ENCODE measurements around the gene SLC2A14.
"Not testable (repeated sequence)": the region's sequence is repeated elsewhere in the genome, so short reads cannot be mapped to it uniquely, and the experiment has no call there.

Gene SLC2A14

DNA sequence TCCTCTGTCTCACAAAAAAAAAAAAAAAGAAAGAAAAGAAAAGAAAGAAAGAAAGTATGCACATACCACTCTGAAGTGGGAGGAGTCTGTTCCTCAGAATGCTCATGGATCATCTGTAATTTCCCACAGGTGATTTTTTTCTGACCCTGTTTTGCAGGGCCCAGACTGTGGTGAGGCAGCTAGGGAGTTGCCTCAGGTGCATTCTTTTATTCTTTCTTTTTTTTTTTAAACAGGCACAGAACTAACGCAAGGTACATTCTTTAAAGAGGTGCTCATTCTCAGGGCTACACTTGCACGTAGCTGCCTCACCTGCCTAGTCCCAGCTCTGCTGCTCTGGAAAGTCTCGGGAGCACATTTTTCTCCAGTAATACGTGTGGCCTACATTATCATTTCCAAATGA, 47.0 kb downstream of the SLC2A14 start:
- not testable (repeated sequence) for H3K9me3 ChIP-seq (ENCODE audit: insufficient read depth, low read depth, low read length); H3K36me3 ChIP-seq (ENCODE audit: insufficient read depth, low read length); H3K4me3 ChIP-seq (ENCODE audit: low read length, poor library complexity, severe bottlenecking); H3K9me2 ChIP-seq (replicated peaks; ENCODE audit: low read depth, low read length); H3K4me2 ChIP-seq (ENCODE audit: low read depth, low read length, poor library complexity, severe bottlenecking); H3K27me3 ChIP-seq (ENCODE audit: insufficient read depth, low read length, poor library complexity, severe bottlenecking); H4K20me1 ChIP-seq (ENCODE audit: insufficient read depth, low read length, poor library complexity, severe bottlenecking); H3K79me2 ChIP-seq (ENCODE audit: insufficient read depth, low read length); H3K4me1 ChIP-seq (ENCODE audit: insufficient read depth, low read length, poor library complexity, severe bottlenecking); H3F3A ChIP-seq (ENCODE audit: low read depth); H2AFZ ChIP-seq (ENCODE audit: low read length); H3K9ac ChIP-seq (ENCODE audit: low read depth, low read length, poor library complexity, severe bottlenecking)

DNA sequence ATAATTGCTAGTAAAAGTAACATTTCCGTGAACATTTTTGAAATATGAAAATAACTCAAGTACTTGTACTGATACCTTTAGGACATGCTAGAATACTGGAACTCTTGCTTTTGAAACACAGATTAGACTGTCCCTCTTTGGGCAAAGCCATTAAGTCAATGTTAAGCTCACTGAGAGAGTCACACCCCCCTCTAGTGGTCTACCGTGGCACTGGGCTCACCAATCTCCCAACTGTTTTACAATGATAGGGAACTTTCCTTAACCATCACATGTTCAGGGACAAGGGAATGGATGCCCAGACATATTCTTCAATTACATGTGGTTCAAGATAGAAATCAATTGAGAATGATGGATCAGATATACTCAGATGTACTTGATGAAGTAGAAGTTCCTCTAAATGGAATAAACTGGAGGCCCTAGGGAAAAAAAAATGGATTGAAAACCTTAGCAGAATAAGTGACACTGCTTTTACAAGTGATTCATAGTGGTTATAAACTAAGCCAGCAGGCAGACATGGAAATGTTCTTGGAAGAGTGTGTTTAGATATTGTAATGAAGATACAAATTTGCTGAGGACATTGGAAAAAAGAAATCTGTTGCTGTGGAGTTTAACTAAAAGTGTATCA, 65.7 kb downstream of the SLC2A14 start:
- Histone ChIP-seq H4K20me1 (ENCODE audit: insufficient read depth, low read length, poor library complexity, severe bottlenecking) (no peaks in the 10 kb centered on the region), H3K9me3 (ENCODE audit: insufficient read depth, low read depth, low read length) (no peaks in the 10 kb centered on the region), H3K4me1 (ENCODE audit: insufficient read depth, low read length, poor library complexity, severe bottlenecking) (no peaks in the 10 kb centered on the region), H3K36me3 (ENCODE audit: insufficient read depth, low read length) (no peaks in the 10 kb centered on the region), H3K4me2 (ENCODE audit: low read depth, low read length, poor library complexity, severe bottlenecking) (no peak overlapping the region), H3K4me3 (ENCODE audit: low read length, poor library complexity, severe bottlenecking) (no peak overlapping the region), H3F3A (ENCODE audit: low read depth) (no peaks in the 10 kb centered on the region), H3K9ac (ENCODE audit: low read depth, low read length, poor library complexity, severe bottlenecking) (no peak overlapping the region), H3K27me3 (ENCODE audit: insufficient read depth, low read length, poor library complexity, severe bottlenecking) (no peaks in the 10 kb centered on the region), H2AFZ (ENCODE audit: low read length) (no peak overlapping the region), H3K9me2 (replicated peaks; ENCODE audit: low read depth, low read length) (no peaks in the 10 kb centered on the region), H3K79me2 (ENCODE audit: insufficient read depth, low read length) (no peaks in the 10 kb centered on the region)
- no peak for TF ChIP-seq EZH2phosphoT487 (IDR thresholded peaks at IDR 0.05; ENCODE audit: borderline replicate concordance)
- TF ChIP-seq, protein P1, sequence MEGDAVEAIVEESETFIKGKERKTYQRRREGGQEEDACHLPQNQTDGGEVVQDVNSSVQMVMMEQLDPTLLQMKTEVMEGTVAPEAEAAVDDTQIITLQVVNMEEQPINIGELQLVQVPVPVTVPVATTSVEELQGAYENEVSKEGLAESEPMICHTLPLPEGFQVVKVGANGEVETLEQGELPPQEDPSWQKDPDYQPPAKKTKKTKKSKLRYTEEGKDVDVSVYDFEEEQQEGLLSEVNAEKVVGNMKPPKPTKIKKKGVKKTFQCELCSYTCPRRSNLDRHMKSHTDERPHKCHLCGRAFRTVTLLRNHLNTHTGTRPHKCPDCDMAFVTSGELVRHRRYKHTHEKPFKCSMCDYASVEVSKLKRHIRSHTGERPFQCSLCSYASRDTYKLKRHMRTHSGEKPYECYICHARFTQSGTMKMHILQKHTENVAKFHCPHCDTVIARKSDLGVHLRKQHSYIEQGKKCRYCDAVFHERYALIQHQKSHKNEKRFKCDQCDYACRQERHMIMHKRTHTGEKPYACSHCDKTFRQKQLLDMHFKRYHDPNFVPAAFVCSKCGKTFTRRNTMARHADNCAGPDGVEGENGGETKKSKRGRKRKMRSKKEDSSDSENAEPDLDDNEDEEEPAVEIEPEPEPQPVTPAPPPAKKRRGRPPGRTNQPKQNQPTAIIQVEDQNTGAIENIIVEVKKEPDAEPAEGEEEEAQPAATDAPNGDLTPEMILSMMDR (conservative IDR thresholded peaks at IDR 0.05; ENCODE audit: low read length) = peak; percentile 96

DNA sequence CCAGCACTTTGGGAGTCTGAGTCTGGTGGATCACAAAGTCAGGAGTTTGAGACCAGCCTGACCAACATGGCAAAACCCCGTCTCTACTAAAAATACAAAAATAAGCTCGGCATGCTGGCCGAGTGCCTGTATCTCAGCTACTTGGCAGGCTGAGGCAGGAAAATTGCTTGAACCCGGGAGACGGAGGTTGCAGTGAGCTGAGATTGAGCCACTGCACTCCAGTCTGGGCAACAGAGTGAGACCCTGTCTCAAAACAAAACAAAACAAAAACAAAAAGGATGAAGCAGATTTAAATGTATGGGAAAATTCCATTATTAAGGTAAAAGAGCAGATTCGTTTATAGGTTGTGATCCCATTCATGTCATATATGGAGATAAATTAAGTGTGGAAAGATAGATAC, 66.4 kb downstream of the SLC2A14 start:
- H3K4me1 ChIP-seq (ENCODE audit: insufficient read depth, low read length, poor library complexity, severe bottlenecking); H2AFZ ChIP-seq (ENCODE audit: low read length); H3K9me3 ChIP-seq (ENCODE audit: insufficient read depth, low read depth, low read length); H3K9ac ChIP-seq (ENCODE audit: low read depth, low read length, poor library complexity, severe bottlenecking); H3K36me3 ChIP-seq (ENCODE audit: insufficient read depth, low read length); H3K27me3 ChIP-seq (ENCODE audit: insufficient read depth, low read length, poor library complexity, severe bottlenecking); H3K4me3 ChIP-seq (ENCODE audit: low read length, poor library complexity, severe bottlenecking); H3F3A ChIP-seq (ENCODE audit: low read depth); H3K79me2 ChIP-seq (ENCODE audit: insufficient read depth, low read length); H3K9me2 ChIP-seq (replicated peaks; ENCODE audit: low read depth, low read length); H4K20me1 ChIP-seq (ENCODE audit: insufficient read depth, low read length, poor library complexity, severe bottlenecking); H3K4me2 ChIP-seq (ENCODE audit: low read depth, low read length, poor library complexity, severe bottlenecking): not testable (repeated sequence)

DNA sequence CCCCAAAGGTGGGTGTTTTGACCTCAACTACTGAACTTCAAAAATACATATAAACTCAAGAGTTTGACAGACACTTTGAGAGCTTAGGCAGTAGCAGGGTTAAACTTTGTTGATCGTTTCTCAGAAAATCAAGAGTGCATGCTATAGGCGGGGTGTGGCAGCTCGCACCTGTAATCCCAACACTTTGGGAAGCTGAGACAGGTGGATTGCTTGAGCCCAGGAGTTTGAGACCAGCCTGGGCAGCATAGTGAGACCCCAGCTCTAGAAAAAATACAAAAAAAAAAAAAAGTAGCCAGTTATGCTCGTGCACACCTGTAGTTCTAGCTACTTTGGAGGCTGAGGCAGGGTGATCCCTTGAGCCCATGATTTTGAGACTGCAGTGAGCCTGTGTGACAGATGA, 71.3 kb downstream of the SLC2A14 start:
- no peaks in the 10 kb centered on the region for H3F3A ChIP-seq (ENCODE audit: low read depth)
- no peaks in the 10 kb centered on the region for H3K4me1 ChIP-seq (ENCODE audit: insufficient read depth, low read length, poor library complexity, severe bottlenecking)
- H3K4me3 ChIP-seq (ENCODE audit: low read length, poor library complexity, severe bottlenecking) = no peak overlapping the region
- H3K27me3 ChIP-seq (ENCODE audit: insufficient read depth, low read length, poor library complexity, severe bottlenecking) = no peaks in the 10 kb centered on the region
- no peak overlapping the region for H3K9ac ChIP-seq (ENCODE audit: low read depth, low read length, poor library complexity, severe bottlenecking)
- no peaks in the 10 kb centered on the region for H3K36me3 ChIP-seq (ENCODE audit: insufficient read depth, low read length)
- no peak overlapping the region for H3K4me2 ChIP-seq (ENCODE audit: low read depth, low read length, poor library complexity, severe bottlenecking)
- no peak for TF ChIP-seq EZH2phosphoT487 (IDR thresholded peaks at IDR 0.05; ENCODE audit: borderline replicate concordance)
- TF ChIP-seq, protein P1 (conservative IDR thresholded peaks at IDR 0.05; ENCODE audit: low read length) = no peak
- no peak overlapping the region for H2AFZ ChIP-seq (ENCODE audit: low read length)
- no peaks in the 10 kb centered on the region for H3K79me2 ChIP-seq (ENCODE audit: insufficient read depth, low read length)
- no peaks in the 10 kb centered on the region for H3K9me2 ChIP-seq (replicated peaks; ENCODE audit: low read depth, low read length)
- no peaks in the 10 kb centered on the region for H3K9me3 ChIP-seq (ENCODE audit: insufficient read depth, low read depth, low read length)
- no peaks in the 10 kb centered on the region for H4K20me1 ChIP-seq (ENCODE audit: insufficient read depth, low read length, poor library complexity, severe bottlenecking)

DNA sequence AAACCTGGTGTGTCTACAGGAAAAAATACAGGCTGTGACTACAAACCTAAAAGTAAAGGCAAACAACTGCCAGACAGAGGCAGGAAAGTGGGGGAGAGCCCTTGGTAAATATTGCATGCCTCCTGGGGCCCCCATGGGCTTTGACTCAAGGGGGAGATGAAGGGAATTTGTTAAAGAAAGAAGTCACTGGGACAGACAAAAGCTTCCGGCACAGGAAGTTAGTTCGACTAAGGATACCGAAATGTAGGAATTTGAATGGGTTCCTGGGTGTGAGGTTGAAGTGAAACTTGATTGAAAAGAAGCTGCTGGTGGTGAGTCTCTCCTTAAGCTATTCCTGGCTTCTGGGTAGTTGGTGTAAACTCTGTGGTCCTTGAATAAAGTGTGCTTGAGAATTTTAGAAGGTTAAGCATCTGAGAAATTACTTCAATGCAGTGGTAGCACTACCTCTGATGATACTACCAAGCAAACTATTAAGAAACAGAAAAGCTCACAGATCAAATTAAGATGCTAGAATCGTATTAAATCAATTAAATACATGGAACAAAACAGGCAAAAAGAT, 73.9 kb downstream of the SLC2A14 start:
- H3K4me2 ChIP-seq (ENCODE audit: low read depth, low read length, poor library complexity, severe bottlenecking); H3K4me3 ChIP-seq (ENCODE audit: low read length, poor library complexity, severe bottlenecking); H3K79me2 ChIP-seq (ENCODE audit: insufficient read depth, low read length); H3K27me3 ChIP-seq (ENCODE audit: insufficient read depth, low read length, poor library complexity, severe bottlenecking); H3K9me3 ChIP-seq (ENCODE audit: insufficient read depth, low read depth, low read length); H4K20me1 ChIP-seq (ENCODE audit: insufficient read depth, low read length, poor library complexity, severe bottlenecking); H3F3A ChIP-seq (ENCODE audit: low read depth); H3K9me2 ChIP-seq (replicated peaks; ENCODE audit: low read depth, low read length); H3K4me1 ChIP-seq (ENCODE audit: insufficient read depth, low read length, poor library complexity, severe bottlenecking); H3K36me3 ChIP-seq (ENCODE audit: insufficient read depth, low read length); H2AFZ ChIP-seq (ENCODE audit: low read length); H3K9ac ChIP-seq (ENCODE audit: low read depth, low read length, poor library complexity, severe bottlenecking): not testable (repeated sequence)

Measured in Loucy (cell line).